ENCODE results near the gene UNC93A.

GRCh38 chr6:167274270-167274669, 16.8 kb upstream of the UNC93A start:
- TF ChIP-seq YY1 (IDR thresholded peaks at IDR 0.05; ENCODE audit: extremely low read depth, insufficient replicate concordance, low read depth, low read length) (no peak), EGR1 (IDR thresholded peaks at IDR 0.05; ENCODE audit: low read depth) (no peak)
- TF ChIP-seq, protein P1, sequence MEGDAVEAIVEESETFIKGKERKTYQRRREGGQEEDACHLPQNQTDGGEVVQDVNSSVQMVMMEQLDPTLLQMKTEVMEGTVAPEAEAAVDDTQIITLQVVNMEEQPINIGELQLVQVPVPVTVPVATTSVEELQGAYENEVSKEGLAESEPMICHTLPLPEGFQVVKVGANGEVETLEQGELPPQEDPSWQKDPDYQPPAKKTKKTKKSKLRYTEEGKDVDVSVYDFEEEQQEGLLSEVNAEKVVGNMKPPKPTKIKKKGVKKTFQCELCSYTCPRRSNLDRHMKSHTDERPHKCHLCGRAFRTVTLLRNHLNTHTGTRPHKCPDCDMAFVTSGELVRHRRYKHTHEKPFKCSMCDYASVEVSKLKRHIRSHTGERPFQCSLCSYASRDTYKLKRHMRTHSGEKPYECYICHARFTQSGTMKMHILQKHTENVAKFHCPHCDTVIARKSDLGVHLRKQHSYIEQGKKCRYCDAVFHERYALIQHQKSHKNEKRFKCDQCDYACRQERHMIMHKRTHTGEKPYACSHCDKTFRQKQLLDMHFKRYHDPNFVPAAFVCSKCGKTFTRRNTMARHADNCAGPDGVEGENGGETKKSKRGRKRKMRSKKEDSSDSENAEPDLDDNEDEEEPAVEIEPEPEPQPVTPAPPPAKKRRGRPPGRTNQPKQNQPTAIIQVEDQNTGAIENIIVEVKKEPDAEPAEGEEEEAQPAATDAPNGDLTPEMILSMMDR (IDR thresholded peaks at IDR 0.05 in 2 of 3, conservative IDR thresholded peaks at IDR 0.05 in 1 of 3; ENCODE audit: borderline replicate concordance in 1 of 3, insufficient read depth in 1 of 3, low read depth in 2 of 3, low read length in 2 of 3), result no peak

Data from HCT116 (cell line).